SK-N-DZ (cell line): Measurements from ENCODE around the gene PTPRA.
"Not testable (repeated sequence)": the region's sequence is repeated elsewhere in the genome, so short reads cannot be mapped to it uniquely, and the experiment has no call there.

Experiments used
- DNase-seq: peaks from one replicate; pipeline ENCODE4 v3.0.0-alpha.2; 2015; ENCODE audit warnings: low spot score

The PTPRA gene

GRCh38 chr20:3071610-3072529, 198.6 kb downstream of the PTPRA start, which contains the start of gene OXT:
Gene OXT (plus strand): TSS chr20:3071620. CDS start chr20:3071656, 36 bp downstream.
- no peak for DNase-seq

- DNase-seq = no peak
Observed at GRCh38 chr20:3072530-3073250, 199.4 kb downstream of the PTPRA start.

- DNase-seq = not testable (repeated sequence)
Observed at GRCh38 chr20:3073251-3073643, 200.0 kb downstream of the PTPRA start.

GRCh38 chr20:3074812-3075211, 201.5 kb downstream of the PTPRA start:
- no peak for DNase-seq

- not testable (repeated sequence) for DNase-seq
Observed at GRCh38 chr20:3075315-3075714, 202.0 kb downstream of the PTPRA start.

- DNase-seq = no peak
Observed at GRCh38 chr20:3077618-3078134, 204.4 kb downstream of the PTPRA start.

- no peak for DNase-seq
Observed at GRCh38 chr20:3080939-3081388, 207.7 kb downstream of the PTPRA start.

GRCh38 chr20:3081641-3082040, 208.4 kb downstream of the PTPRA start:
- no peak for DNase-seq

GRCh38 chr20:3082306-3082951, 209.1 kb downstream of the PTPRA start:
- no peak for DNase-seq

GRCh38 chr20:3082955-3083952, 210.0 kb downstream of the PTPRA start:
- no peak for DNase-seq

- DNase-seq = no peak
Observed at GRCh38 chr20:3084283-3084985, 211.2 kb downstream of the PTPRA start, which contains the start of gene AVP. Gene AVP (minus strand): TSS chr20:3084724. CDS start chr20:3084674, 50 bp downstream.

- no peak for DNase-seq
Observed at GRCh38 chr20:3084986-3085360, 211.7 kb downstream of the PTPRA start.

GRCh38 chr20:3085571-3086072, 212.3 kb downstream of the PTPRA start:
- DNase-seq = no peak

- DNase-seq = no peak
Observed at GRCh38 chr20:3088031-3088430, 214.8 kb downstream of the PTPRA start.
